ENCODE results near the gene NFKB2.

NFKB2 gene

GRCh38 chr10:102422545-102423129 lies 27.1 kb downstream of the NFKB2 start:
- DNase-seq (ENCODE audit: low spot score): peak; percentile 78

GRCh38 chr10:102423372-102423968 lies 28.0 kb downstream of the NFKB2 start:
- no peak for DNase-seq (ENCODE audit: low spot score)

- DNase-seq (ENCODE audit: low spot score): no peak
Observed at GRCh38 chr10:102424145-102424544, 28.6 kb downstream of the NFKB2 start.

DNA sequence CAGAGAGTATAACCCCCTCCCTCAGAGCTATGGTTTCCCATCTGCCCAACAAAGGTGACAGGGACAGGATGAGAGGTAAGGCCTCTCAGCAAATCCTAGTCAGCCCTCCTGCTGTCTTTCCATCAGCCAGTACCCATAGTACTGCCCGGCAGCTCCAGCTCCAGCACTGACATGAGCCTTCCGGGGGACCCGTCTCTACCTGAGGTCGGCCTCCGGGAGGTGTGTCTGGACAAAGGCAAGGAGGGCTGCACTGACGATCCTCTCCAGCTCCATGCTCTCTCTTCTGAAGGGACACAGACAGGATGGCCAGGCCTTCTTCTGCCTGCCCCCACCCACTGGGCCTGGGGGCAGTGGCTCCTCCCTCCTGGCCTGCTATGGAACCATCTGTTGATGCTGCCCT lies 29.4 kb downstream of the NFKB2 start:
- DNase-seq (ENCODE audit: low spot score): no peak

- DNase-seq (ENCODE audit: low spot score): no peak
Observed at GRCh38 chr10:102425444-102425843, 29.9 kb downstream of the NFKB2 start.

GRCh38 chr10:102426803-102427287 lies 31.3 kb downstream of the NFKB2 start:
- no peak for DNase-seq (ENCODE audit: low spot score)

DNA sequence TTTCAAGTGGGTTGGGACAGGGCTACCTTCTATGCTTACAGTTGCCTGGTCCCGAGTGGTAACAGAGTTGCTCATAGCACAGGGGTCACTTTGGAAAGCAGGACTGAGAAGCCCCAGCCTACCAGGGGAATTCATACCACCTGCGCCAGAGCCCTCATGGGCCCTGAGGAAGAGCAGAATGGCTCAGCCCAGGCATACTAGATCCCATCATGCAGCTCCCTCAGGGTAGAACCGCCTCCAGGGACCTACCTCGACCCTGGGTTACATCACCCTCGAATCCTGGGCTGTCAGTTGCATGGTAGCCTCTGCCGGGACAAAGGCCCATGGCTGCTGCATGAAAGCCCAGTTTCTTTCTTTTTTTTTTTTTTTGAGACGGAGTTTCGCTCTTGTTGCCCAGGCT lies 34.0 kb downstream of the NFKB2 start:
- no peak for DNase-seq (ENCODE audit: low spot score)

DNA sequence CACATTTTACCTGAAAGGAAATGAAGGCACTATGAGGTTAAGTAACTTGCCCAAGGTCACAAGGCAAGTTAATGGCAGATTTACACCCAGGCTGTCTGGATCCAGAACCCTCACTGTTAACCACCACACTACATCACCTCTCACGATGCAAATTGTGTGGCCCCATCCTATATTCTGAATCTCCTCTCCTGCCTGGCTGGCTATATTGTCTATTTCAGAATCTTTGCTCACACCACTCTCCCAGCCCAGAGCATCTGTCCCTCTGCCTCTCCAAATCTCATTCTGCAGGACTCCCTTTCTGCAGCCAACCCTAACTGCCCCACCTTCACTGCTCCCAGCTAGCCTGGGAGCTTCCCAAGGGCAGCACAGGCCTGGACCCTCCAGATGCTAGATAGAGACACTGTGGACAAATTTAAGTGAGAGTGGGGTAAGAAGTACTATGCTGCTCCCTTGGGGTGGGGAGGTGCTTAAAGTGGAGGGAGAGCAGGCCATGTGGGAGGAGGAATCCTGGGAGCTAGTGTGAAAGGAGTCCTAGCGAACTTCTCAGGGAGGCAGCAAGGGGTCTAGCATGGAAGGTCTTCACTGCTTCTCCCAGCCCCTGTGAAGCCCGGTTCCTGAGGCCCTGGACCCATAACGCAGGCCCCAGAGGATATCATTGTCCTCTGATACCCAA lies 36.1 kb downstream of the NFKB2 start:
- DNase-seq (ENCODE audit: low spot score): no peak

DNA sequence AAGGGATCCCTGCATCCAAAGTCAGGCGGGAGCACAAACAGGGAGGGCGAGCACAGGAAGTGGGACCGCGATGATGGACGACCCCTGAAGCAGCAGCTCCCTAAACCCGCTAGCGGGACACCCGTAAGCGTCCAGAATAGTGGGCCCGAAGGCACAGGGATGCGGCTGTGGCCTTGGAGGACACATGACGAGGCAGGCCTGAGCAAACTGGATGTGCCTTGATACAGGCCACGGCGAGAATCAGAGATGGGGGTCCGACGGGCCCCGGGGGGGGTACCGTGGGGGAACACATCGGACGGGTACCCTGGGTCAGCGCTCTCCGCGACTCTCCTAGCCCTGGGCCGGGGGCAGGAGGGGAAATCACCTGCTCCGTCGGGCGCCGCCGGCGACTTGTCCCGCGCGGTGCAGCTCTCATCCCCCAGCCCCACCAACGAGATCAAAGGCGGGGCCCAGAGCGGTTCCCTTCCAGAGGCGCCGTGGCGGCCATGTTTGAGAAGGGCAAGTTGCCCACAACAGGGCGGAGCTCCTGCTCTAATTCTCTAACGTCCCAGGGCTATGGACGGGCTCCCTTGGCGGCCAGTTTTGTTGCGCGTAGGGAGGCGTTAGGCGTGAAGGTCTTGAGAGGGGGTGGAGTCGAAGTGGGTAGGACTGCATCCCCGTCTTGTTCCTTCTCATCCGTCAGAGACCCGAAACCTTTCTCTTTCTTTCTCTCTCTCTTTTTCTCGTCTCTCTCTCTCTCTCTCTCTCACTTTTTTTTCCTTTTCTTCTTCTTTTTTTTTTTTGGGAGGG lies 36.9 kb downstream of the NFKB2 start, which contains the start of gene CUEDC2:
TSS of gene CUEDC2 (minus strand) at position 413 of the 789 bp plus-strand sequence. CDS start 7,386 bp downstream, outside the sequence.
- peak; percentile 91 for DNase-seq (ENCODE audit: low spot score)

DNA sequence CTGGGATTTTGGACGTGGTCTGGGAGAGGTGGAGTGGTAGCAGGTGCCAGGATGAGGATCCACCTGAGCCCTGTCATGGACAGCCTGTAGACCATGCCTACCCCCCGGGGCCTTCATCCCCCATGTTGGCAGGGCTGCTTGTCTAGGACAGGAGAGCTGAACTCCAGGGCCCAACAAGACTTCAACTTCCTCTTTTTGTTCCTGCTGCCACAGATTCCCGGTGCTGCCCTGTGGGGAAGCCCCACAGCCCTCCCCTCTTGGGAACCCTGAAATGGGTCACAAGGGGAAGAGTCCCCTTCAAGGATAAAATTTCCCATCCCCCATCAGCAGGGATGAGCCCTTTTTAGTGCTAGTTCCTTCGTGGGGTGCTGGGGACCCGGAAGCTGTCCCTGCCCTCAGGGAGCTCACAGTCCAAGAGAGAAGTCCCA lies 38.1 kb downstream of the NFKB2 start:
- DNase-seq (ENCODE audit: low spot score): no peak

GRCh38 chr10:102434394-102435132 lies 39.1 kb downstream of the NFKB2 start:
- no peak for DNase-seq (ENCODE audit: low spot score)

- no peak for DNase-seq (ENCODE audit: low spot score)
Observed at GRCh38 chr10:102435133-102435497, 39.6 kb downstream of the NFKB2 start.

GRCh38 chr10:102435529-102436233 lies 40.2 kb downstream of the NFKB2 start:
- peak; percentile 54 for DNase-seq (ENCODE audit: low spot score)

DNA sequence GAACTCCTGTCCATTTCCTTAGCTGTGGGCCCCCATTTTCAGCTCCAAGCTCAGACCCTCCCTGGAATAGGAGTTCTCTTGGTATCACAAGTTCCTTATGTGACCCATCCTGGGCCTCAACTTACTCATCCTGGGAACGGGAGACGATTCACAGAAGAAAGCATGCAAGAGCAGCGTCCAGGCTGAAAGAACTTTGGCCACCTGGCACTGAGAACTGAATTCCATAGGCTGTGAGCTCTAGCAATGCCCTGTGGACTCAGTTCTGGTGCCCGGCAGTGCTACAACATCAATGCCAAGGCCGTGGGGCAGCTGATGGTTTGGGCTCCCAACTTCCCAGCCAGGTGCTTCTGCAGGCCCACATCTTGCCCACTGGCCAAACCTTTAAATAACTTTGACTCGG lies 40.8 kb downstream of the NFKB2 start:
- DNase-seq (ENCODE audit: low spot score): no peak

- DNase-seq (ENCODE audit: low spot score): no peak
Observed at GRCh38 chr10:102437515-102437914, 42.0 kb downstream of the NFKB2 start.

GRCh38 chr10:102438374-102438773 lies 42.9 kb downstream of the NFKB2 start:
- DNase-seq (ENCODE audit: low spot score): no peak

GRCh38 chr10:102444851-102445250 lies 49.3 kb downstream of the NFKB2 start:
- no peak for DNase-seq (ENCODE audit: low spot score)

DNA sequence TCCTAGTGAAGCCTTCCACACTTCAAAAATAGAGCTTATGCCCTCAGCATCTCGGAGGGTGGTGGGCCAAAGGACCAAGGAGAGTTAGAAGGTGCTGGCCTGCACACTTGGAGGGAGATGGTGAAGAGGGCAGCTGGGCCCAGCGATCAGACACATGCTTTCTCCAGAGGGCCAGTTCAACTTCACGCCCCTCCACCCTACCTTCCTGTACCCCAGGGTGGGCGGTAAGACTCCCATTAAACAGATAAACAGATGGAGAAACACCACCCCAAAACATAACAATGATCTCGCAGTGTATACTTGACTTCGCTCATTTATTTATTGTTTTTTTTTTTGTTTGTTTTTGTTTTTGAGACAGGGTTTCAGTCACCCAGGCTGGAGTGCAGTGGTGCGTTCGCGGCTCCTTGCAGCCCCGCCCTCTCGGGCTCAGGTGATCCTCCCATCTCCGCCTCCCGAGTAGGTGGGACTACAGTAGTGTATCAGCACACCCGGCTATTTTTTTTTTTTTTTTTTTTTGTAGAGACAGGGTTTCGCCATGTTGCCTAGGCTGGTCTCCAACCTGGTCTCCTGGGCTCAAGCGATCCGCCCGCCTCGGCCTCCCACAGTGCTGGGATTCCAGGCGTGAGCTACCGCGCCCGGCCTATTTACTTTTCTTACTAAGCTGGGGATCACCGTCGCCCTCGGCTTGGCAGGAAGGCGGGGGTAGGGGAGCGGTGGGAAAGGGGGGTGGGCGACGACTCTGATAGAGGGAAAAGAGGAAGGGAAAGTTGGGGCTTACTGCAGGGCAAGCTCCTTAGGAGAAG lies 54.0 kb downstream of the NFKB2 start:
- peak; percentile 55 for DNase-seq (ENCODE audit: low spot score)

DNA sequence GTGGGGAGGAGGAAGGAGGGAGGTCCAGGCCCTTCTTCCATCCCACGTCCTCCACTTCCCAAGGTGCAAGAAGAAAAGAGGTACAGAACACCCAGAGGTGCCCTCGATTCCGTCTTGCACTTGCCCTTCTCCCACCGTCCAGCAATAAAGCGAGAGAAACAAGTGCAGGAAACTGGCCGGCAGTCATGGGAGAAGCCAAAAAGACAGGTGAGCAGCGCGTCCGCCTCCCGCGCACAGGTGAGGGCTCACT lies 54.5 kb downstream of the NFKB2 start:
- no peak for DNase-seq (ENCODE audit: low spot score)

DNA sequence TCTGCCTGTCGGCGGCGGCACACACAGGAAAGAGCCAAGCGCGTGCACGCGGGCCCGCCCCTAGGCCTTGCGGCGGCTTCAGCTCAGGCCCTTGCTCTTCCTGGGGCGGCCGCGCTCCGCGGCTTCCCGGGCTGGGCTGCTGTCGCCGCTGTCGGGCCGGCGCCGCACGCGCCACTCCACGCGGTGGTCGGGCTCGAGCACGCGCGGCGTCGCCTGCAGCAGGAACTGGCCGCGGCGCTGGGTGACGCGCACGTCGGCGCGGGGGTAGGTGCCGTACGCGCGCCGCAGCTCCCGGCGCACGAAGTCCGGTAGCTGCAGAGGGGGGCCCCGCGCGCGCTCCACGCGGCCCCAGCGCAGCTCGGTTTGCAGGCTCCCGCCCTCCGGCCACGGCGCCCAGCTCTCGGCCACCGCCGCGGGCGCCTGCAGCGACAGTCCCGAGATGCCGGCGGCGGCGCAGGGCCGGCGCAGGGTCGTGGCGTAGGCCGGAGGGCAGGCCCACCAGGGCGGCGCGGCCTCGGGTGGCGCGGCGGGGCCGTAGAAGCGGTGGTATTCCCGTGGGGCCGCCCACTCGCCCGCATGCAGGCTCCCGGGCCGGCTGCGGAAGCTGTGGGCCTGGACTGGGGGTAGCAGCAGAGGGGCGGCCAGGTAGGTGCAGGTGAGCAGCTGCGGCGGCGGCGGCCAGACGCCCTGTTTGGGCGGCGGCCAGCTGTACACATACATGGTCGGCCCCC lies 55.0 kb downstream of the NFKB2 start:
- peak; percentile 87 for DNase-seq (ENCODE audit: low spot score)
